Stimulated activated naive CD8-positive, alpha-beta T cell treated with anti-CD3 and anti-CD28 coated beads, Interleukin-15, amount 100 ng/mL, for 72 hours (primary cell): ENCODE measurements around the gene MACROD1.

Source experiments
- ATAC-seq: fragments of 150-1000 bp; cut with Tn5 transposase; 2 replicates; pipeline ENCODE4 v1.10.0; 2021; ENCODE audit warnings: mild to moderate bottlenecking, moderate library complexity
- DNase-seq, 2 donors: peaks; one replicate each; pipeline ENCODE4 v3.0.0; 2021 to 2022
- H3K27ac Mint-ChIP-seq, 2 donors: one replicate each; pipeline ENCODE4 v1.8.0; 2022; ENCODE audit warnings: mild to moderate bottlenecking in 2 of 2, mixed read lengths in 2 of 2, moderate library complexity in 2 of 2
- H3K27me3 Mint-ChIP-seq: one replicate; pipeline ENCODE4 v1.8.0; 2022; ENCODE audit warnings: mixed read lengths
- H3K4me1 Mint-ChIP-seq: one replicate; pipeline ENCODE4 v1.8.0; 2022; ENCODE audit warnings: mild to moderate bottlenecking, mixed read lengths
- H3K4me3 Mint-ChIP-seq, 2 donors: one replicate each; pipeline ENCODE4 v1.8.0; 2022; ENCODE audit warnings: mild to moderate bottlenecking in 2 of 2, mixed read lengths in 2 of 2, moderate library complexity in 1 of 2
- H3K9me3 Mint-ChIP-seq, 2 donors: one replicate each; pipeline ENCODE4 v1.8.0; 2022; ENCODE audit warnings: mixed read lengths in 2 of 2

The MACROD1 gene

DNA sequence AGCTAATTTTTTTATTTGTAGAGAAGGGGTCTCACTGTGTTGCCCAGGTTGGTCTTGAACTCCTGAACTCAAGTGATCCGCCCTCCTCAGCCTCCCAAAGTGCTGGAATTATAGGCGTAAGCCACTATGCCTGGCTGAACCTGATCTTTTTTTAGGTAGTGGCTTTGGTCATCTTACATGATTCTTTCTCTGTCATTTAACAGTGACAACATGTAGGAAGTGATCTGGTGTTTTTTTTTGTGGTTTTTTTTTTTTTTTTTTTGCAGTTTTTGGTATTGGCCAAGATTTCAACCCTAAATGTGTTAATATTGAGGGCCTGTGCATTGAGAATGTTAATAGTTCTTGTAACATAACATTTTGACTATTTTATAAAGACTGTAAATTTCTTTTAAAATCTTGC, 32.6 kb upstream of the MACROD1 start:
- Mint-ChIP-seq H3K4me1 (peaks cover 34% of the 10 kb centered on the region), H3K9me3 (no peaks in the 10 kb centered on the region)
- ATAC-seq: no peak

DNA sequence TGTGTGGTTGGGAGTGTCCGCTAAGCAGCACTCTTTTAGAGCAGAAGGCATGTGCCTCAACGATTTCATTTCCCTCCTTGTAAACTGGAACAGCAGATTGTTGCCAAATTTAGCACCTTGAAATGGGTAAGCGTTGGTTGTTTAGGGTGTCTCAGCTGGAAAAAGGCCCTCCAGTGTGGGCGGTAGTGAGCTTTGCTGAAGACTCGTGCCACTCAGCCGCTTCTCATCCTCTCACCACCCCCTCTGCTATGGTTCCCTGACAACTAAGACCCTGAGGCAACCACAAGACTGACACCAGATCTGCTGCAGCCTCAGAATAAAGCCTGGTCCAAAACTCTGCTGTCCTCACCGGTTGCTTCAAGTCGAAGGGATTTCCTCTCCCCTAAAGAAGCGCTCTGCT, 30.7 kb upstream of the MACROD1 start:
- Mint-ChIP-seq H3K4me3 (no peak overlapping the region), H3K9me3 (no peaks in the 10 kb centered on the region), H3K4me1 (peaks cover 35% of the 10 kb centered on the region), H3K27ac (peak overlapping the region in 1 of 2 donors; percentile 27), H3K27me3 (no peaks in the 10 kb centered on the region)
- DNase-seq (no peak), ATAC-seq (no peak)

More for the DNA sequence above, 32.6 kb upstream of the MACROD1 start:
- no peak for DNase-seq
- no peak overlapping the region for H3K27ac Mint-ChIP-seq
- no peaks in the 10 kb centered on the region for H3K27me3 Mint-ChIP-seq
- H3K4me3 Mint-ChIP-seq: no peak overlapping the region

DNA sequence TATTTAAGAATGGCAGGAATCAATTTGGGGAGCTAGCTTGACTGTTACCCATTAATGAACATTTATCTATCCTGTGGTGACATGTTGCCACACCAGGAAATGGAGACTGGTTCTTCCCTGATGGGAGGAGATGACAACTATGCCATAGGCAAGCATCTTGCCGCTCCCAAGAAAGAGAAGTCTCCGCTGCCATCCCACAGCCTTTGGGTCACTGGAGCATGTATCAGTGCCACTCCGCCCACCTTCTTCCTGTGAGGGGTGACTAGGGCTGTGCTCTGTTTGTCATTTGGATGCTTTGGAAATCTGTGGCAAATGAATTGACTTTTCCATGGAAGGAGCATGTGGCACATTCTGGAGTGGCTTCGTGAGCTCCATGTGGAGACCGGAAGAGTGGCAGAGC, 26.5 kb upstream of the MACROD1 start:
- no peaks in the 10 kb centered on the region for H3K9me3 Mint-ChIP-seq
- no peaks in the 10 kb centered on the region for H3K27me3 Mint-ChIP-seq
- no peak overlapping the region for H3K4me3 Mint-ChIP-seq
- ATAC-seq: no peak
- peaks cover 56% of the 10 kb centered on the region for H3K4me1 Mint-ChIP-seq
- H3K27ac Mint-ChIP-seq: no peak overlapping the region
- no peak for DNase-seq

DNA sequence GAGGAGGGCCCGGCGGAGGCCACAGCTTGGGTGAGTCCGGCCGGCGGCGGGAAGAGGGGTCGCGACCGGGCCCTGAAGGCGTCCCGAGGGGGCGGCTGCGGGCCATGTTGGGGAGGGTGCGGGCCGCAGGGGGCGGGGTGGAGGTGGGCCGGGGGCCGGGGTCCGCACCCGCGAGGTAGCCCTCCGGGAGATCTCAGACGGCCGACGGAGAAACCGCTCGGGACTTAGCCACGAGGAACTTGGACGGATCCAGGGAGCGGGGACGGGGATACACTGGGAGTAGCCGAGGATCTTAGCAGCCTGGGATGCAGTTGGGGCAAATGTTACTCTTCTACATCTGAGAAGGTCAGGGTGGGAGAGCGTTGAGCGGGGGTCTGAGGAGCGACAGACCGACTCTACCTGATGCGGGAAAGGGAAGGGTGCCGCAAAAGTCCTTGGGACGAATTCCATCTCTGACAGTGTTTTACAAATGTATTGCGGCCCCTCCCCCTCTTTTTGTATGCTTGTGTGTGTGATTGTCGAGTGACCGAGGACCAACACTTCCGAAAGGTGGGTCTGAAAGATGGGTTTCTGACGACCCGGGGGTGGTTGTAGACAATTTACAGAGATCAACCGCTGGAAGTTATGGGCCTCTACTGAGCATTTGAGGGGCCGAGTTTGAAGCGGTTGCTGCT, 20.7 kb upstream of the MACROD1 start:
- H3K27ac Mint-ChIP-seq: peak overlapping the region in 1 of 2 donors; percentile 100
- H3K4me3 Mint-ChIP-seq: no peak overlapping the region
- ATAC-seq: no peak
- H3K4me1 Mint-ChIP-seq: peaks cover 63% of the 10 kb centered on the region
- DNase-seq: peak; percentile 63 to 81
- H3K9me3 Mint-ChIP-seq: no peaks in the 10 kb centered on the region
- H3K27me3 Mint-ChIP-seq: no peaks in the 10 kb centered on the region

DNA sequence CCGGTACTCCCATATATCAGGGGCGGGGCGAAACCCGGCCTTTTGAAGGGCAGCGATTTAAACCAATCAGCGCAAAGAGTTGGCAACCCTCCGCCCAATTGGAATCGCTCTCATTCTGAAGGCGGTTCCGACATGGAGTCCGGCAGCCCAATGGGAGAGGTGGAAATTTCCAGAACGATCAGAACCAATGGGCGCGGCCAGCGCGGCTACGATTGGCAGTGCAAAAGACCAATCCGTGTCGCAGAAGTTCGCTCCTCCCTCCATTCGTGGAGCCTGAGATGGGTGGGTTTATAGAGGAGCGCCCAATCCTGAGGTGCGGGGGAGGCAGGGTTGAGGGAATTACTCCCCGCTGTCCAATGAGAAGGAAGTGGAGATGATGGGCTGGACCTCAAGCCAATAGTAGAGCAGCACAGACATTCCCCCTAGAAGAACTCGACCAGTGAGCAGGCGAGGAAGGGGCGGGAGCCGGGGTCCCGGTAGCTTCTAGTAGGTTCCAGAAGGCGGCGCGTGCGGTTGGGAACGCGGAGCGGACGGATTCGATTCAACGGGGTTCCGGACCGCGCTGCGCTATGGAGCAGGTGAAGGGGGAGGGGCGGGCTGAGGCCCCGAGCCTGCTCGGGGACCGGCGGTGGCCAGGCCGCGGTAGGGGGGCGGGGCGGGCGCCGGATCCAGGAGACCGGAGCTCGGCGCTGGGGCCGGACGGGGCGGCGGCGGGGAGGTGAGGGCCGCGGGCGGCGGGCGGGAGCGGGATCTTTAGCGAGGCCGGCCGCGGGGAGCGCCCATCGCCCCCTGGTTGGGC, 20.0 kb upstream of the MACROD1 start, which contains the start of gene STIP1:
STIP1 (plus strand) TSS at position 479 of the 799 bp plus-strand sequence; CDS start at position 570, 91 bp downstream.
- H3K4me1 Mint-ChIP-seq: peaks cover 66% of the 10 kb centered on the region

DNA sequence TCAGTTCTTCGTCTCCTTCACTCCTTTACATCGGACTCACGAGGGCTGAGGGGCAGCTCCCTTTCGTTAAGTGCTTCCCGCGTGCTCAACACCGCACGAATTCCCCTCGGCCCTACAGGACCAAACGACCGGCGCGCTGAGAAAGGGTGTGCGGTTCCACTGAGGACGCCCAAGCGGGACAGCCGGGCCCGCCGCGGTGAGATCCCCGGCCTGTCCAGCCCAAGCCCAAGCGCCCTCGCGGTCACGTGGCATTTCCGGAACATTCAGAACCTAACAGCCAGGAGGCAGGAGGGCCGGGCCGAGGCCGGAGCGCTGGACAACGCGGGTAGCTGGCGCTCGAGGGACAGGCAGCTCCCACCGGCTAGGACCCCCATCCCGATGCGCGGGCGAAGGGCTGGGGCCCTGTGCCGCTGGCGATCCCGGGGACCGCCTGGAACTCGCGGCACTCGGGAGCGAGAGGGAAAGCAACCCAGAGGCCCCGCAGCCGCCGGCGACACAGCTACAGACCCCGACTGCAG, 19.3 kb upstream of the MACROD1 start:
- no peak for ATAC-seq
- Mint-ChIP-seq H3K4me3 (peak overlapping the region; percentile 98 to 100), H3K27ac (peak overlapping the region; percentile 100), H3K9me3 (no peaks in the 10 kb centered on the region), H3K4me1 (peaks cover 65% of the 10 kb centered on the region), H3K27me3 (no peaks in the 10 kb centered on the region)
- DNase-seq: no peak

More for the DNA sequence above, 20.0 kb upstream of the MACROD1 start, which contains the start of gene STIP1:
- DNase-seq (peak; percentile 99 to 100), ATAC-seq (peak; percentile 88)
- H3K27ac Mint-ChIP-seq: peak within 1 kb of the TSS; percentile 100
- H3K9me3 Mint-ChIP-seq: no peaks in the 10 kb centered on the region
- H3K4me3 Mint-ChIP-seq: peak within 1 kb of the TSS; percentile 98 to 100
- H3K27me3 Mint-ChIP-seq: no peaks in the 10 kb centered on the region

DNA sequence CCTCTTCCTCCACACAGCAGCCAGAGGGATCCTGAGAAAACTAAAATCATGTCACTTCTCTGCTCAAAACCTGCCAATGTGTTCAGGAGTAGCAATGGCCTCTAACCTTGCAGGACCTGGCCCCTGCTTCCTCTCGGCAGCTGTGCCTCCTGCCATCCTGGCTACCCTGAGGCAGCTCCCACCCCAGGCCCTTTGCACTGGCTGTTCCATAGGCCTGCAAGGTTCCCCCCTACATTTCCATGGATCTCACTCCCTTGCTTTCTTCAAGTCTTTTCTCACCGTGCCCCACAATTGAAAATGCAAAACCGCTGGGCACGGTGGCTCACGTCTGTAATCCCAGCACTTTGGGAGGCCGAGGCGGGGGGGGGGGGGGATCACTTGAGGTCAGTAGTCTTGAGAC, 18.0 kb upstream of the MACROD1 start:
- Mint-ChIP-seq H3K9me3 (no peaks in the 10 kb centered on the region), H3K4me3 (peak overlapping the region in 1 of 2 donors; percentile 56), H3K27ac (no peak overlapping the region)

DNA sequence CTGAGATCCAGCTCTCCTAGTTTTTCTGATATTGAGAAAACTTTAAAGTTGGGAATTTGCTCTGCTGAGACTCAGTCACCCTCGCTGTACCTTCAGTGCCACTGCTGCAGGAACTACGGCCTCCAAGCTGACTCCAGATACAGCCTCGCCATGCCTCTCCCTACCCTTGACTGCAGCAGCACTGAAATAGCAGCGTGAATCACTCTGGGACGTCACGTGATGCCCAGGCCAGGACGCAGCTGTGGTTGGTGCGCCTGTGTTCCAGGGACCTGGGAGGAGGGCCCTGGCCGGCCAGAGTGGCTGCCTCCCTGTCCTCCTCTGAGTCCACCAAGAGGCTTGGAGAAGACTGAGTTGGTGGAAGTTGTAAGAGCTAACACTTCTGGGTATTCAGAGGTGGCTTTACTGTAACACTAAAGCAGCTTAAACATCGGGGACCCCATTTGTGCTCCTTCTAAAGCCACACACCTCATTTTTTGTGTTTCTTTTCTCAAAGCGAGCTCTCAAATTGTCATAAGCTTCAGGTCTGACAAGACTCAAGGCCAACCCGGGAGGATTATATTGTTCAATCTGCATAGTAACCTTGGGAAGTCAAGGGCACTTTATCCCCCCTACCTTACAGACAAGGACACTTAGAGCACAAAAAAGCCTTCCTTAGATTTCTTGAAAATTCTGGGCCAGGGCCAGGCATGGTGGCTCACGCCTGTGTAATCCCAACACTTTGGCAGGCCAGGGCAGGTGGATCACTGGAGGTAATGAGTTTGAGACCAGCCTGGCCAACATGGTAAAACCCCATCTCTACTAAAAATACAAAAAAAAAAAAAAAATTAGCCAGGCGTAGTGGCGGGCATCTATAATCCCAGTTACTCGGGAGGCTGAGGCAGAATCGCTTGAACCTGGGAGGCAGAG, 15.8 kb upstream of the MACROD1 start:
- H3K27me3 Mint-ChIP-seq: no peaks in the 10 kb centered on the region
- ATAC-seq: no peak
- peak overlapping the region in 1 of 2 donors; percentile 75 for H3K27ac Mint-ChIP-seq
- peaks cover 66% of the 10 kb centered on the region for H3K4me1 Mint-ChIP-seq
- H3K4me3 Mint-ChIP-seq: peak overlapping the region; percentile 44 to 65
- H3K9me3 Mint-ChIP-seq: no peaks in the 10 kb centered on the region
- peak in 1 of 2 donors; percentile 63 for DNase-seq

More for the DNA sequence above, 18.0 kb upstream of the MACROD1 start:
- Mint-ChIP-seq H3K27me3 (no peaks in the 10 kb centered on the region), H3K4me1 (peaks cover 55% of the 10 kb centered on the region)
- ATAC-seq (no peak), DNase-seq (no peak)

DNA sequence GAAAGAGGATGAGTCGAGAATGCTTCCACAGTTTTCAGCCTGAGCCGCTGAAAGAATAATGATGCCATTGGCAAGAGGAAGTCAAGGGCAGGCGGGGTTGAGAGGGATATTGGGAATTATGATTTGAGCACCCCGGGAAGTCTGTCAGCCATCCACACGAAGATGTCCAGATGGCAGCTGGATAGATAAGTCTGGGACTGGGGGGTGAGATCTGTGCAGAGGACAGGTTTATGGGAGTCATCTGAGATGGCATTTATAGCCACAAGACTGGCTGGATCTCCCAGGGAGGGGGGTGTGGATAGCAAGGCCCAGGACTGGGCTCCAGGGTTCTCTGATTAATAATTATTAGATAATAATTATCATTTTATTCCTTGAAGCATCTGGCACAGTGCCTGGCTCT, 15.0 kb upstream of the MACROD1 start:
- H3K9me3 Mint-ChIP-seq: no peaks in the 10 kb centered on the region
- DNase-seq (no peak), ATAC-seq (no peak)
- H3K27me3 Mint-ChIP-seq: no peaks in the 10 kb centered on the region
- H3K27ac Mint-ChIP-seq: peak overlapping the region in 1 of 2 donors; percentile 21
- H3K4me3 Mint-ChIP-seq: no peak overlapping the region
- peaks cover 69% of the 10 kb centered on the region for H3K4me1 Mint-ChIP-seq

DNA sequence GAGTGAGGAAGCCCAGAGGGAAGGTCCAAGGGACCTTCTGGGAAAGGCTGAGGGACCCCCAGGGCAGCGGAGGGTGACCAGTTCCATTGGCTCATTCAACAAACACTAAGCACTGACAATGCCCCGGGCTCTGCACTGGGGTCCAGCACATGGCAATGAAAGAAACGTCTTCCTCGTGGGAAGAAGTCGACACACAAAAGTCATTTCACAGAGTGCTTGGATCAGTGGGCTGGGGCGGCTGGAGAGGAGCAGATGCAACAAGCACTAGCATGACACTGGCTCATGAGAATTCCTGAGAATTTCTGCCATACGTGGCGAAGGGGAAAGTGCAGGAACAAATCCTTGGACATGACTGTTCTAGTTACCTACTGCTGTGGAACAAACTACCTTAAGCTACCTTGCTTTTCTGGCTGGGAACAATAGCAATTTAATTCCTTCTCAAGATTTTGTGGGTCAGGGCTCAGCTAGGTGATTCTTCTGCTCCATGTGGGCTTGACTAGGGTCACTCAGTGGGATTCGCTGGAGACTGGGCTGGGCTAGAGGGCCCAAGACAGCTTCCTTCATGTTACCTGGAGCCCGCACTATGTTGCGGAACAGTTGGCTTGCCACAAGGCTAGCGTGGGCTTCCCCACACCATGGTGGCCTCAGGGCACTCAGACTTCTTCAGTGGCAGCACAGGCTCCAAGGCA, 13.2 kb upstream of the MACROD1 start:
- Mint-ChIP-seq H3K27me3 (no peaks in the 10 kb centered on the region), H3K27ac (no peak overlapping the region), H3K4me1 (peaks cover 57% of the 10 kb centered on the region), H3K4me3 (no peak overlapping the region), H3K9me3 (peaks cover 0 to 4% of the 10 kb centered on the region in 2 donors)
- no peak for DNase-seq
- ATAC-seq: no peak

DNA sequence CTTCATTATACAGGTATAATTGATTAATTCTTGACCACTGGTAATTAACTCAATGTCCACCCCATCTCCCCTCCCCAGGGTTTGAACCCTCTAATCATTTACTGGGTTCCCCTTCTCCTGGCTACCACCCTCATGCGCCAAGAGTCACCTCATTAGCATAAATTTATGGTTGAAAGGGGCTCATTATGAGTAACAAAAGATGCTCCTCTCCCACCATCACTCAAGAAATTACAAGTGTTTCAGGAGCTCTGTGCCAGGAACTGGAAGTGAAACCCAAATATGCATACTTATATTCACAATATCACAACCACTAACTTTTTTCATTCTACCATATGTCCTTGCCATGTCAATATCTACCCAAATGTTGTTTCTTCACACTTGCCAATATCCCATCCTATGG, 12.3 kb upstream of the MACROD1 start:
- no peaks in the 10 kb centered on the region for H3K27me3 Mint-ChIP-seq
- DNase-seq (no peak), ATAC-seq (peak; percentile 63)
- peaks cover 48% of the 10 kb centered on the region for H3K4me1 Mint-ChIP-seq
- no peak overlapping the region for H3K27ac Mint-ChIP-seq
- H3K4me3 Mint-ChIP-seq: no peak overlapping the region
- peaks cover 0 to 8% of the 10 kb centered on the region in 2 donors for H3K9me3 Mint-ChIP-seq

DNA sequence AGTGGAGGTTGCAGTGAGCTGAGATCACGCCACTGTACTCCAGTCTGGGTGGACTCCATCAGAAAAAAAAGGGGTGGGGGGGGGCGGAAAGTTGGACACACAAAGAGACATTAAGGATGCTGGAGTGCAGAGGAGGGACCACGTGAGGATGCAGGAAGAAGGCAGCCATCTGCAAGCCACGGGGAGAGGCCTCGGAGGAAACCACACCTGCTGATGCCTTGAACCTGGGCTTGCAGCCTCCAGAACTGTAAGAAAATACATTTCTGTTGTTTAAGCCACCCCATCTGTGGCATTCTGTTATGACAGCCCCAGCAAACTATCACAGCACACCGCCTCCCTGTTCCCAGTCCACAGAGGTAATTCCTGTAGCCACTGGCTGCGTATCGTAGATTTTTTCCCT, 10.8 kb upstream of the MACROD1 start:
- Mint-ChIP-seq H3K27ac (no peak overlapping the region), H3K4me1 (peaks cover 37% of the 10 kb centered on the region), H3K9me3 (peaks cover 0 to 8% of the 10 kb centered on the region in 2 donors), H3K4me3 (no peak overlapping the region), H3K27me3 (no peaks in the 10 kb centered on the region)
- ATAC-seq: no peak
- DNase-seq: no peak

DNA sequence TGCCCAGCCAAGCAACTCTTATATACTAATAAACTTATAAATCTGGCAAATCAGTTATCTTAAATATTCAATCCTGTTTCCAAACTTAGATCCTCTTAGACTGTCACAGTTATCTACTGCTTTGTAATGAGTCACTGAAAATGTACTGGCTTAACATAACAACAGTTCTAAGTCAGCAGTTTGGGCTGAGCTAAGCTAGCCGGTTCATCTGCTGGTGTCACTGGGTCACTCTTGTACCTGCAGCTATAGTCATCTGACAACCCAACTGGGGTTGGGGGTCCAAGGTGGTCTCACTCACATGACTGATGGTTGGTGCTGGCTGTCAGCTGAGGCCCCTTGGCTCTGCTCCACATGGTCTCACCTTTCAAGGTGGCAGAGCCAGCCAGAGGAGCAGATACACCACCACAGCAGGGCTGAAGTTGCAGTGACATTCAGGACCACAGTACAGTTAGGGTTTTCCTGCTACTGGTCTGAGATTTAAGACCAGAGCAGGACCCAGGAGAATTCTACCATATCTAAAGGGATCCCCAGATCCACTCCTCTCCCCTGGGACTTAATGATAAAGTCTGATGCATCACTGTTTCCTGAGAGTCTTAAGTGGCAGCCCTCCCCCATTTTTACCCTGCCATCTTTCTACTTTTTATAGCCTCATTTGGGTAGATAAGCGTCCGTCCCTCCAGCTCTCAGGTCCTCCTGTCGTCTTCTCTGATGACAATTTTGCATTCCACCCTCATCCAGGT, 7.9 kb upstream of the MACROD1 start:
- peaks cover 29% of the 10 kb centered on the region for H3K4me1 Mint-ChIP-seq
- no peaks in the 10 kb centered on the region for H3K27me3 Mint-ChIP-seq
- ATAC-seq (no peak), DNase-seq (no peak)
- H3K4me3 Mint-ChIP-seq: no peak overlapping the region
- H3K9me3 Mint-ChIP-seq: peaks cover 0 to 8% of the 10 kb centered on the region in 2 donors
- H3K27ac Mint-ChIP-seq: no peak overlapping the region

DNA sequence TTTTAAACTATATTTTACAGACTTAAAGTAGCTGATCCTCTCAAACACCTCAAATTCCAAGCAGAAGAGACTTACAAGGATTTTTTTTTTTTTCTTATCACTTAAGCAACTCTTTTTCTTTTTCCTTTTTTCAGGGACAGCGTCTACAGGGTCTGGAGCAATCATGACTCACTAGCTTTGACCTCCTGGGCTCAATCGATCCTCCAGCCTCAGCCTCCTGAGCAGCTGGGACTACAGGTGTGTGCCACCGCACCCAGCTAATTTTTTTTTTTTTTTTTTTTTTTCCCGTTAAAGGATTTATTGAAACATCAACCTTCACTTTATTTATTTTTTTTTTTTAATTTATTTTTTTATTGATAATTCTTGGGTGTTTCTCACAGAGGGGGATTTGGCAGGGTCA, 4.5 kb upstream of the MACROD1 start:
- H3K27ac Mint-ChIP-seq: no peak overlapping the region
- DNase-seq (no peak), ATAC-seq (no peak)
- H3K4me1 Mint-ChIP-seq: peaks cover 19% of the 10 kb centered on the region
- H3K4me3 Mint-ChIP-seq: no peak overlapping the region
- no peaks in the 10 kb centered on the region for H3K27me3 Mint-ChIP-seq
- H3K9me3 Mint-ChIP-seq: peaks cover 0 to 8% of the 10 kb centered on the region in 2 donors
